Chondrocyte (in vitro differentiated cells): ENCODE measurements around the gene KRTAP10-1. TPM values are rescaled to one million over a fixed set of nuclear protein-coding genes. Genes with fewer than 3 reads are reported as not detected.
"Not testable (repeated sequence)": the region's sequence is repeated elsewhere in the genome, so short reads cannot be mapped to it uniquely, and the experiment has no call there.

Experiments
- DNase-seq: peaks from one replicate; pipeline ENCODE4 v3.0.0; 2021; ENCODE audit warnings: mixed read lengths, low spot score
- H3K27ac Mint-ChIP-seq: one replicate; pipeline ENCODE4 v1.8.0; 2021; ENCODE audit warnings: mild to moderate bottlenecking, moderate library complexity, mixed read lengths; ENCODE audit not compliant: unreplicated experiment
- H3K27me3 Mint-ChIP-seq: 2 replicates; pipeline ENCODE4 v1.8.0; 2021; ENCODE audit warnings: low read depth, mixed read lengths
- H3K36me3 Mint-ChIP-seq: 2 replicates; pipeline ENCODE4 v1.8.0; 2021; ENCODE audit warnings: low read depth, mixed read lengths
- H3K4me1 Mint-ChIP-seq: 2 replicates; pipeline ENCODE4 v1.8.0; 2021; ENCODE audit warnings: low read depth, mild to moderate bottlenecking, mixed read lengths
- H3K4me3 Mint-ChIP-seq: one replicate; pipeline ENCODE4 v1.8.0; 2021; ENCODE audit warnings: mild to moderate bottlenecking, moderate library complexity, mixed read lengths; ENCODE audit not compliant: unreplicated experiment
- H3K9me3 Mint-ChIP-seq: 2 replicates; pipeline ENCODE4 v1.8.0; 2021; ENCODE audit warnings: low read depth, mixed read lengths
- total RNA-seq: library from RNA; stranded (reverse); gene quantifications from 3 replicates; pipeline ENCODE4 v1.2.1, GENCODE V29; 2021
- TF ChIP-seq, protein P1 (sequence below): fragments of 200-600 bp; sonication (generic); IDR thresholded peaks from 2 replicates; pipeline ENCODE4 v1.5.0; 2021; ENCODE audit warnings: antibody characterized with exemption, mild to moderate bottlenecking, moderate library complexity

The KRTAP10-1 gene
- total RNA-seq, 1 donor from 2014 or later = not detected

DNA sequence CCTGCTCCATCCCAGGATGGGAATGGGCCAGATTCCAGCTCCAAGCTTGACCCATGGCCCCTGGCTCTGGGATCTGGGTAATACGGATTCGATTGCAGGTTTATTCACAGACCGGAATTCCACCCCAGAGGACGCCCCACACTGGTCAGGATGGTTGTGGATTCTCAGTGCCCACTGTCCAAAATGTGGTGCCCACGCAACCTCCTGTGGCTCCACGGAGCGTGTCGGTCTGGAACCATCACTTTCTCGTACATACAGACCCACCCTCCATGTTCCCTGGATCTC lies 31.6 kb downstream of the KRTAP10-1 start:
- Mint-ChIP-seq H3K4me1 (peaks cover 7% of the 10 kb centered on the region), H3K27me3 (peaks cover 6% of the 10 kb centered on the region), H3K9me3 (no peaks in the 10 kb centered on the region), H3K27ac (no peak overlapping the region), H3K36me3 (no peaks in the 10 kb centered on the region), H3K4me3 (no peak overlapping the region)
- TF ChIP-seq, protein P1, sequence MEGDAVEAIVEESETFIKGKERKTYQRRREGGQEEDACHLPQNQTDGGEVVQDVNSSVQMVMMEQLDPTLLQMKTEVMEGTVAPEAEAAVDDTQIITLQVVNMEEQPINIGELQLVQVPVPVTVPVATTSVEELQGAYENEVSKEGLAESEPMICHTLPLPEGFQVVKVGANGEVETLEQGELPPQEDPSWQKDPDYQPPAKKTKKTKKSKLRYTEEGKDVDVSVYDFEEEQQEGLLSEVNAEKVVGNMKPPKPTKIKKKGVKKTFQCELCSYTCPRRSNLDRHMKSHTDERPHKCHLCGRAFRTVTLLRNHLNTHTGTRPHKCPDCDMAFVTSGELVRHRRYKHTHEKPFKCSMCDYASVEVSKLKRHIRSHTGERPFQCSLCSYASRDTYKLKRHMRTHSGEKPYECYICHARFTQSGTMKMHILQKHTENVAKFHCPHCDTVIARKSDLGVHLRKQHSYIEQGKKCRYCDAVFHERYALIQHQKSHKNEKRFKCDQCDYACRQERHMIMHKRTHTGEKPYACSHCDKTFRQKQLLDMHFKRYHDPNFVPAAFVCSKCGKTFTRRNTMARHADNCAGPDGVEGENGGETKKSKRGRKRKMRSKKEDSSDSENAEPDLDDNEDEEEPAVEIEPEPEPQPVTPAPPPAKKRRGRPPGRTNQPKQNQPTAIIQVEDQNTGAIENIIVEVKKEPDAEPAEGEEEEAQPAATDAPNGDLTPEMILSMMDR = no peak
- DNase-seq = no peak

DNA sequence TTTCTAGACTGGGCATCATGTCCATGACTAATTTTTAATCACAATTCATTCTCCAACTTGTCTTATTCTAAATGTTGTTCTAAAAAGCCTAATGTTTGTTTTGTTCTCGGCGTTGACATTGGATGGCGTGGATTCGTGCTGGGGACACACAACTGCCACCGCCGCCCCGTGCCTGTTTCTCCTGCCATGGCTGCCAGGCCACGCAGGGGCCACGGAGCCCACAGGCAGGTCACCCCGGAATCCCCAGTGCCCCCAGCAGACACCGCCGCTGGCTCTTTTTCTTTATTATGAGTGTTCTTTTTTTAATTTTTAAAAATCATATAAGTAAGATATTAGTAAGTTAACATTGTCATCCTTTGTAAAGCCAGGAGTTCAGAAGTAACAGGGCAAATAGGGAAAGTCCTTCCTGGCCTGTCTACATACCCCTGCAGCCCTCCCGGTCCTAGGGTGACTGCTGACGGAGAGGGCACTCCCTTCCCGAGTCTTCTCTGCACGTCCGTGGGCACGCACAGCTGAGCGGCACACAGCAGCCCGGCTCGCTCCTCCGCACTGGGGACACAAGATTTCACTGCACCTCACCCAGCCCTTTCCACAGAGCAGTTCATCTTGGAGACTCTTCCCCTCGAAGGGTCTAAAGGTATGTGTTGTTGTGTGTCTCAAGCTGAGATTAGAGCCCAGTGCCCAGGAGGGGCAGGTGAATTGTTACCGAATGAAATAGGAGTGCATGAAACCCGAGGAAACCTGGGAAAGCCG lies 32.1 kb downstream of the KRTAP10-1 start:
- peaks cover 6% of the 10 kb centered on the region for H3K27me3 Mint-ChIP-seq
- no peaks in the 10 kb centered on the region for H3K9me3 Mint-ChIP-seq
- TF ChIP-seq, protein P1 = no peak
- no peaks in the 10 kb centered on the region for H3K36me3 Mint-ChIP-seq
- H3K4me1 Mint-ChIP-seq = peaks cover 7% of the 10 kb centered on the region
- H3K4me3 Mint-ChIP-seq = no peak overlapping the region
- peak; percentile 57 for DNase-seq
- H3K27ac Mint-ChIP-seq = no peak overlapping the region

DNA sequence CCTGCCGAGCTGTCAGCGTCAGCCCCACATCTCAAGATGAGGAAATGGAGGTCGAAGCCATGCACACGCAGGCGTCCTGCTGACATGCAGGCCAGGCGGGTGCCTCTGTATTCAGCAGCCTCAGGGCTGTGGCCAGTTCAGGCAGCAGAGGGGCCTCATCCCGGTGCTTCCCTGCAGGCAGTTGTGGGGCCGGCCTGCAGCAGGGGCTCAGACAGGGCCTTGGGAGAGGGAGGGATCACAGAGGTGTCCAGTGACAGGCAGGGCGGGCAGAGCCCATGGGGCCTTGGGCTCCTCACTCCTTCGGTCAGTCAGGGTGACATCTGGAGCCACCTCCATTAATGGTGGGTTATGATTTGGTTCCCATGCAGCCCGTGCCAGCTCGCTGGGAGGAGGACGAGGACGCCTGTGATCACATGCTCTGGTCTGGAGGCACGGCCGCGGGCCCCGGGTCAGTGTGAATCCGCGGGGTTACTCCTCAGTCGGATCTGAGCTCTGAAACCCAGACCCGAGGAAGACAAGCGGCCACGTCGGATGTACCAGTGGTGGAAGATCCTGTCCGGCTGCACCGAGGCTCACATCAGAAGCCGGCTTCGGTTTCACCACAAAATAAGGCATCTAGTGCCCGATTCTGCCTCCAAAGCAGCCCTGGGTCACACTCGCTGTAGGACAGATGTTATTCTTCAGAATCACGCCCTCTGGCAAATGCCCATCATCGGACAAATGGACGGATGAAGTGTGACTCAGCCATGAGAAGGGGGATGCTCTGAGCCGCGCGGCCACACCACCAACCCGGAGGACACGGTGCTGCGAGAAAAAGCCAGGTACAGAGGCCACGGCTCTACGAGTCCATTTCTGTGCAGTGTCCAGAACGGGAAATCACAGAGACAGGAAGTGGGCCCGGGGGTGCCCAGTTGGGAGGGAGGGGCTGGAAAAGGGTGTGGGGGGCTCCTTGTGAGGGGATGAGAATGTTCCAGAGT lies 33.4 kb downstream of the KRTAP10-1 start:
- TF ChIP-seq, protein P1 = no peak
- H3K4me1 Mint-ChIP-seq = peaks cover 7% of the 10 kb centered on the region
- no peak overlapping the region for H3K27ac Mint-ChIP-seq
- H3K36me3 Mint-ChIP-seq = no peaks in the 10 kb centered on the region
- H3K27me3 Mint-ChIP-seq = peaks cover 3% of the 10 kb centered on the region
- no peak overlapping the region for H3K4me3 Mint-ChIP-seq
- no peaks in the 10 kb centered on the region for H3K9me3 Mint-ChIP-seq
- DNase-seq = peak; percentile 88

DNA sequence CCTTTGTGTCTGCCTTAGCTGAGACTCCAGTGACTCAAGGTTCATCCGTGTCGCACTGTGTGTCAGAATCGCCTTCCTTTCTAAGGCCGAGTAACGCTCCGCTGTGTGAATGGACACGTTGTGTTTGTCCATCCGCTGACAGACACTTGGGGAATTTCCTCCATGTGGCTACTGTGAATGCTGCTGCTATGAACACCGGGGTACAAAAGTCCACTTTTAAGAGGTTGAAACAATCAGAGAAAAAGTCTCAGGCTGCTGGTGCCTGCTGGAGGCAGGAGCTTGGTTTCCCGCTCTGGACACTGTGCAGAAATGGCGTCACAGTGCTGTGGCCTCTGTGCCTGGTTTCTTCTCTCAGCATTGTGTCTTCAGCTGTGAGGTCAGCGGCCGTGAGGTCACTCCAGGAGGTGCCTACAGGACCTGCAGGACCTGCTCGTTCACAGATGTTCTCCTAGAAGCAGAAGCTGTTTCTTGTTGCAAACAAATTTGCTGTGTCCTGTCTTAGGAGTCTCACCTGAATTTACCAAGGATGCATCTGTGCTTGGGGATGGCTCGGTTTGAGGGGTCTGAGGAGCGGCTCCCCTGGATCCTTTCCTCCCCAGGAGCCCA lies 34.2 kb downstream of the KRTAP10-1 start:
- Mint-ChIP-seq H3K36me3 (no peaks in the 10 kb centered on the region), H3K27me3 (peaks cover 3% of the 10 kb centered on the region), H3K27ac (no peak overlapping the region), H3K4me1 (peaks cover 7% of the 10 kb centered on the region), H3K4me3 (no peak overlapping the region), H3K9me3 (no peaks in the 10 kb centered on the region)
- DNase-seq = peak; percentile 51
- TF ChIP-seq, protein P1 = no peak

DNA sequence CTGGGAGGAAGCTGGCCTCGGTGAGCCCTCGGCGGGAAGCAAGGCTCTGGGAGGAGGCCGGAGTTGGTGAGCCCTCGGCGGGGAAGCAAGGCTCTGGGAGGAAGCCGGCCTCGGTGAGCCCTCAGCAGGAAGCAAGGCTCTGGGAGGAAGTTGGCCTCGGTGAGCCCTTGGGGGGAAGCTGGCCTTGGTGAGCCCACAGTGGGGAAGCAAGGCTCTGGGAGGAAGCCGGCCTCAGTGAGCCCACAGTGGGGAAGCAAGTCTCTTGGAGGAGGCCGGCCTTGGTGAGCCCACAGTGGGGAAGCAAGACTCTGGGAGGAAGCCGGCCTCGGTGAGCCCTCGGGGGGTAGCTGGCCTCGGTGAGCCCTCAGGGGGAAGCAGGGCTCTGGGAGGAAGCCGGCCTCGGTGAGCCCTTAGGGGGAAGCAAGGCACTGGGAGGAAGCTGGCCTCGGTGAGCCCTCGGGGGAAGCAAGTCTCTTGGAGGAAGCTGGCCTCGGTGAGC lies 36.0 kb downstream of the KRTAP10-1 start:
- H3K36me3 Mint-ChIP-seq = no peaks in the 10 kb centered on the region
- TF ChIP-seq, protein P1 = no peak
- H3K4me3 Mint-ChIP-seq = no peak overlapping the region
- DNase-seq = no peak
- no peaks in the 10 kb centered on the region for H3K9me3 Mint-ChIP-seq
- peaks cover 7% of the 10 kb centered on the region for H3K4me1 Mint-ChIP-seq
- peaks cover 3% of the 10 kb centered on the region for H3K27me3 Mint-ChIP-seq
- H3K27ac Mint-ChIP-seq = no peak overlapping the region

DNA sequence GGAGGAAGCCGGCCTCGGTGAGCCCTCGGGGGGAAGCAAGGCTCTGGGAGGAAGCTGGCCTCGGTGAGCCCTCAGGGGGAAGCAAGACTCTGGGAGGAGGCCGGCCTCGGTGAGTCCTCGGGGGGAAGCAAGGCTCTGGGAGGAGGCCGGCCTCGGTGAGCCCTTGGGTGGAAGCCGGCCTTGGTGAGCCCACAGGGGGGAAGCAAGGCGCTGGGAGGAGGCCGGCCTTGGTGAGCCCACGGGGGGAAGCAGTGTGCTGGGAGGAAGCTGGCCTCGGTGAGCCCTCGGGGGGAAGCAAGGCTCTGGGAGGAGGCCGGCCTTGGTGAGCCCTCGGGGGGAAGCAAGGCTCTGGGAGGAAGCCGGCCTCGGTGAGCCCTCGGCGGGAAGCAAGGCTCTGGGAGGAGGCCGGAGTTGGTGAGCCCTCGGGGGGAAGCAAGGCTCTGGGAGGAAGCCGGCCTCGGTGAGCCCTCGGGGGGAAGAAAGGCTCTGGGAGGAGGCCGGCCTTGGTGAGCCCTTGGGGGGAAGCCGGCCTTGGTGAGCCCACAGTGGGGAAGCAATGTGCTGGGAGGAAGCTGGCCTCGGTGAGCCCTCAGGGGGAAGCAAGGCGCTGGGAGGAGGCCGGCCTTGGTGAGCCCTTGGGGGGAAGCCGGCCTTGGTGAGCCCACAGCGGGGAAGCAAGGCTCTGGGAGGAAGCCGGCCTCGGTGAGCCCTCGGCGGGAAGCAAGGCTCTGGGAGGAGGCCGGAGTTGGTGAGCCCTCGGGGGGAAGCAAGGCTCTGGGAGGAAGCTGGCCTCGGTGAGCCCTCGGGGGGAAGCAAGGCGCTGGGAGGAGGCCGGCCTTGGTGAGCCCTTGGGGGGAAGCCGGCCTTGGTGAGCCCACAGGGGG lies 36.7 kb downstream of the KRTAP10-1 start:
- not testable (repeated sequence) for DNase-seq, H3K27ac Mint-ChIP-seq, H3K36me3 Mint-ChIP-seq, H3K27me3 Mint-ChIP-seq, H3K9me3 Mint-ChIP-seq, H3K4me1 Mint-ChIP-seq, H3K4me3 Mint-ChIP-seq
